Activated CD8-positive, alpha-beta memory T cell treated with anti-CD3 and anti-CD28 coated beads, Interleukin-2, amount 10 ng/mL, durations not matched to agents 7 days and 5 days (primary cell): ENCODE measurements around the gene ETFRF1. TPM values are rescaled to one million over a fixed set of nuclear protein-coding genes. Genes with fewer than 3 reads are reported as not detected.

ENCODE experiments used
- ATAC-seq: fragments of 150-1000 bp; cut with Tn5 transposase; one replicate; pipeline ENCODE4 v1.10.0; 2021; ENCODE audit warnings: moderate library complexity
- CTCF ChIA-PET: fragments of 350-600 bp; sonication (Branson Sonifier 250); formaldehyde crosslinking; loops from one replicate; lab custom pipeline; 2021; ENCODE audit warnings: antibody characterized with exemption; lab: Charles Lee
- DNase-seq: peaks from one replicate; pipeline ENCODE4 v3.0.0-alpha.2; 2020
- H3K27ac Mint-ChIP-seq: one replicate; pipeline ENCODE4 v1.8.0; 2021; ENCODE audit warnings: mild to moderate bottlenecking, mixed read lengths
- H3K27me3 Mint-ChIP-seq: one replicate; pipeline ENCODE4 v1.8.0; 2021; ENCODE audit warnings: mixed read lengths
- H3K36me3 Mint-ChIP-seq: one replicate; pipeline ENCODE4 v1.8.0; 2021; ENCODE audit warnings: mild to moderate bottlenecking, mixed read lengths
- H3K4me1 Mint-ChIP-seq: one replicate; pipeline ENCODE4 v1.8.0; 2021; ENCODE audit warnings: mixed read lengths
- H3K4me3 Mint-ChIP-seq: one replicate; pipeline ENCODE4 v1.8.0; 2021; ENCODE audit warnings: mild to moderate bottlenecking, moderate library complexity, mixed read lengths
- H3K9me3 Mint-ChIP-seq: one replicate; pipeline ENCODE4 v1.8.0; 2022; ENCODE audit warnings: low read depth, mixed read lengths
- total RNA-seq, 2 experiments: library from RNA; stranded (reverse); gene quantifications; one replicate each; pipeline ENCODE4 v1.2.3, GENCODE V29; 2021

ETFRF1 gene
- total RNA-seq, 2 experiments from 2014 or later, result 9.3 to 10.9 TPM

GRCh38 chr12:25189656-25190055 lies 5.4 kb upstream of the ETFRF1 start:
- Mint-ChIP-seq H3K9me3 (no peaks in the 10 kb centered on the region), H3K4me3 (no peak overlapping the region), H3K27me3 (no peaks in the 10 kb centered on the region), H3K4me1 (peaks cover 21% of the 10 kb centered on the region), H3K27ac (no peak overlapping the region), H3K36me3 (peaks cover 3% of the 10 kb centered on the region)
- CTCF ChIA-PET, result no interaction called here
- DNase-seq (no peak), ATAC-seq (no peak)

- no peak overlapping the region for H3K27ac Mint-ChIP-seq
- CTCF ChIA-PET, result interaction anchor here (2.3 kb wide), 1 partner anchor 197 kb away, joined by 6 read pairs; no protein-coding TSS in a partner anchor
- DNase-seq (no peak), ATAC-seq (no peak)
- H3K9me3 Mint-ChIP-seq, result no peaks in the 10 kb centered on the region
- H3K36me3 Mint-ChIP-seq, result peaks cover 3% of the 10 kb centered on the region
- H3K27me3 Mint-ChIP-seq, result no peaks in the 10 kb centered on the region
- peaks cover 30% of the 10 kb centered on the region for H3K4me1 Mint-ChIP-seq
- no peak overlapping the region for H3K4me3 Mint-ChIP-seq
These were observed 4.2 kb upstream of the ETFRF1 start for GRCh38 chr12:25190793-25191192.

GRCh38 chr12:25194214-25194613 lies 823 bp upstream of the ETFRF1 start:
- no peak overlapping the region for H3K27ac Mint-ChIP-seq
- DNase-seq (no peak), ATAC-seq (no peak)
- H3K9me3 Mint-ChIP-seq, result no peaks in the 10 kb centered on the region
- no peaks in the 10 kb centered on the region for H3K36me3 Mint-ChIP-seq
- H3K27me3 Mint-ChIP-seq, result no peaks in the 10 kb centered on the region
- CTCF ChIA-PET, result interaction anchor here (1.2 to 1.3 kb wide), 4 partner anchors 18 to 44 kb away, joined by 3 to 7 read pairs (median 4); no protein-coding TSS in a partner anchor
- peaks cover 23% of the 10 kb centered on the region for H3K4me1 Mint-ChIP-seq
- peak overlapping the region; percentile 97 for H3K4me3 Mint-ChIP-seq

GRCh38 chr12:25194722-25195055 lies 348 bp upstream of the ETFRF1 start:
- H3K27ac Mint-ChIP-seq, result peak overlapping the region; percentile 94
- no peaks in the 10 kb centered on the region for H3K9me3 Mint-ChIP-seq
- CTCF ChIA-PET, result interaction anchor here (0.6 to 1.3 kb wide), 5 partner anchors 18 to 47 kb away, joined by 3 to 7 read pairs (median 3); no protein-coding TSS in a partner anchor
- H3K4me3 Mint-ChIP-seq, result peak overlapping the region; percentile 97
- no peak for DNase-seq
- peaks cover 1% of the 10 kb centered on the region for H3K36me3 Mint-ChIP-seq
- H3K27me3 Mint-ChIP-seq, result no peaks in the 10 kb centered on the region
- H3K4me1 Mint-ChIP-seq, result peaks cover 23% of the 10 kb centered on the region
- no peak for ATAC-seq

- DNase-seq, result no peak
- Mint-ChIP-seq H3K9me3 (no peaks in the 10 kb centered on the region), H3K4me1 (peaks cover 23% of the 10 kb centered on the region), H3K36me3 (peaks cover 14% of the 10 kb centered on the region), H3K27ac (no peak overlapping the region), H3K4me3 (no peak overlapping the region), H3K27me3 (no peaks in the 10 kb centered on the region)
- CTCF ChIA-PET, result no interaction called here
- no peak for ATAC-seq
These were observed 2.6 kb downstream of the ETFRF1 start for GRCh38 chr12:25197608-25198007.

GRCh38 chr12:25200703-25201102 lies 5.7 kb downstream of the ETFRF1 start:
- CTCF ChIA-PET, result no interaction called here
- no peak overlapping the region for H3K27ac Mint-ChIP-seq
- H3K27me3 Mint-ChIP-seq, result no peaks in the 10 kb centered on the region
- H3K4me3 Mint-ChIP-seq, result no peak overlapping the region
- ATAC-seq, result no peak
- H3K9me3 Mint-ChIP-seq, result no peaks in the 10 kb centered on the region
- DNase-seq, result no peak
- H3K36me3 Mint-ChIP-seq, result peaks cover 18% of the 10 kb centered on the region
- H3K4me1 Mint-ChIP-seq, result peaks cover 9% of the 10 kb centered on the region

GRCh38 chr12:25202137-25202536 lies 7.1 kb downstream of the ETFRF1 start:
- ATAC-seq (no peak), DNase-seq (no peak)
- Mint-ChIP-seq H3K27me3 (no peaks in the 10 kb centered on the region), H3K36me3 (peaks cover 25% of the 10 kb centered on the region), H3K9me3 (no peaks in the 10 kb centered on the region), H3K4me1 (peaks cover 2% of the 10 kb centered on the region), H3K27ac (no peak overlapping the region), H3K4me3 (no peak overlapping the region)
- CTCF ChIA-PET, result no interaction called here

GRCh38 chr12:25207411-25207810 lies 12.4 kb downstream of the ETFRF1 start:
- CTCF ChIA-PET, result no interaction called here
- Mint-ChIP-seq H3K9me3 (no peaks in the 10 kb centered on the region), H3K27me3 (no peaks in the 10 kb centered on the region), H3K27ac (no peak overlapping the region), H3K36me3 (peaks cover 30% of the 10 kb centered on the region), H3K4me3 (no peak overlapping the region), H3K4me1 (peaks cover 3% of the 10 kb centered on the region)
- DNase-seq (no peak), ATAC-seq (no peak)

- Mint-ChIP-seq H3K27me3 (no peaks in the 10 kb centered on the region), H3K36me3 (peaks cover 27% of the 10 kb centered on the region), H3K4me3 (no peak overlapping the region), H3K9me3 (no peaks in the 10 kb centered on the region), H3K27ac (no peak overlapping the region), H3K4me1 (peaks cover 3% of the 10 kb centered on the region)
- CTCF ChIA-PET, result no interaction called here
- no peak for ATAC-seq
- DNase-seq, result no peak
These were observed 12.8 kb downstream of the ETFRF1 start for GRCh38 chr12:25207846-25208245.

- peak overlapping the region; percentile 41 for H3K27ac Mint-ChIP-seq
- H3K4me1 Mint-ChIP-seq, result peaks cover 3% of the 10 kb centered on the region
- no peak overlapping the region for H3K4me3 Mint-ChIP-seq
- H3K36me3 Mint-ChIP-seq, result peaks cover 26% of the 10 kb centered on the region
- CTCF ChIA-PET, result interaction anchor here (0.7 kb wide), 1 partner anchor 179 kb away, joined by 3 read pairs; no protein-coding TSS in a partner anchor
- ATAC-seq, result no peak
- H3K9me3 Mint-ChIP-seq, result no peaks in the 10 kb centered on the region
- no peaks in the 10 kb centered on the region for H3K27me3 Mint-ChIP-seq
- DNase-seq, result no peak
These were observed 13.5 kb downstream of the ETFRF1 start for GRCh38 chr12:25208554-25208953.

GRCh38 chr12:25213338-25213737 lies 18.3 kb downstream of the ETFRF1 start:
- Mint-ChIP-seq H3K9me3 (no peaks in the 10 kb centered on the region), H3K27me3 (no peaks in the 10 kb centered on the region), H3K4me3 (no peak overlapping the region), H3K4me1 (peaks cover 1% of the 10 kb centered on the region), H3K27ac (no peak overlapping the region), H3K36me3 (peaks cover 24% of the 10 kb centered on the region)
- CTCF ChIA-PET, result interaction anchor here (0.7 to 1.3 kb wide), 3 partner anchors 19 to 223 kb away, joined by 3 to 4 read pairs (median 3); partner anchors contain the start of genes DNAI7 and ETFRF1
- ATAC-seq (no peak), DNase-seq (no peak)

- H3K27me3 Mint-ChIP-seq, result no peaks in the 10 kb centered on the region
- DNase-seq (no peak), ATAC-seq (no peak)
- H3K36me3 Mint-ChIP-seq, result peaks cover 28% of the 10 kb centered on the region
- H3K27ac Mint-ChIP-seq, result no peak overlapping the region
- CTCF ChIA-PET, result interaction anchor here (0.8 kb wide), 1 partner anchor 25 kb away, joined by 3 read pairs; no protein-coding TSS in a partner anchor
- no peaks in the 10 kb centered on the region for H3K9me3 Mint-ChIP-seq
- peaks cover 11% of the 10 kb centered on the region for H3K4me1 Mint-ChIP-seq
- H3K4me3 Mint-ChIP-seq, result no peak overlapping the region
These were observed 41.2 kb downstream of the ETFRF1 start for GRCh38 chr12:25236190-25236589.

GRCh38 chr12:25236626-25237025 lies 41.6 kb downstream of the ETFRF1 start:
- Mint-ChIP-seq H3K27me3 (no peaks in the 10 kb centered on the region), H3K4me1 (peaks cover 15% of the 10 kb centered on the region), H3K36me3 (peaks cover 28% of the 10 kb centered on the region), H3K4me3 (no peak overlapping the region), H3K27ac (no peak overlapping the region), H3K9me3 (no peaks in the 10 kb centered on the region)
- CTCF ChIA-PET, result interaction anchor here (0.8 kb wide), 1 partner anchor 25 kb away, joined by 3 read pairs; no protein-coding TSS in a partner anchor
- ATAC-seq (no peak), DNase-seq (no peak)

GRCh38 chr12:25241167-25242020 lies 46.4 kb downstream of the ETFRF1 start:
- peaks cover 32% of the 10 kb centered on the region for H3K4me1 Mint-ChIP-seq
- H3K27me3 Mint-ChIP-seq, result no peaks in the 10 kb centered on the region
- H3K27ac Mint-ChIP-seq, result peak overlapping the region; percentile 40
- no peak overlapping the region for H3K4me3 Mint-ChIP-seq
- H3K36me3 Mint-ChIP-seq, result peaks cover 46% of the 10 kb centered on the region
- peak; percentile 72 for DNase-seq
- ATAC-seq, result peak; percentile 88
- no peaks in the 10 kb centered on the region for H3K9me3 Mint-ChIP-seq
- CTCF ChIA-PET, result interaction anchor here (0.6 to 2.8 kb wide), 20 partner anchors 8 to 190 kb away, joined by 3 to 25 read pairs (median 4); partner anchors contain the start of genes DNAI7, ETFRF1 and KRAS
